ENCODE data around the gene PTPN7. TPM values are rescaled to one million over a fixed set of nuclear protein-coding genes. Genes with fewer than 3 reads are reported as not detected.

The PTPN7 gene
- total RNA-seq, 1 donor from 2014 or later: not detected

DNA sequence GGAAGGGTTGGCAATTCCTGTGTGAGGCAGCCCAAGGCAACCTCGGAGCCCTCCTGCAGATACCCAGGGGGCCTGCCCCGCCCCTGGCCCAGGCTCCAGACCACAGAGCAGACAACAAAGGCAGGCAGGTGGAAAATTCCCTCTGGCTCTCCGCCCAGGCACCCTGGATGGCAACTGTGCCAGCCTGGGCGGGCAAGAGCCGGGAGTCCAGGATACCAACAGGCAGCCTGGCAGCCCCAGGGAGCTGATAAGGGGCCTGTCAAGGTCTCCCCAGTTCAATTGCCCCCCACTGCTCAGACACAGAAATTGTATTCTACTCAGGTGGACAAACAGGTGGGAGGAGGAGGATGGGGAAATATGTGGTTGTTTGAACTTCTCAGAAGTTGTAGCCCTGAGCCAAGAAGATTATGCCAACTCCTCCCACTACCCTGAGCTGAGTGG lies 53.1 kb downstream of the PTPN7 start:
- H3K27ac Mint-ChIP-seq: no peak overlapping the region
- no peaks in the 10 kb centered on the region for H3K36me3 Mint-ChIP-seq (ENCODE audit: insufficient read depth)
- no peak overlapping the region for H3K4me3 Mint-ChIP-seq (ENCODE audit: low read depth)
- TF ChIP-seq, protein P1, sequence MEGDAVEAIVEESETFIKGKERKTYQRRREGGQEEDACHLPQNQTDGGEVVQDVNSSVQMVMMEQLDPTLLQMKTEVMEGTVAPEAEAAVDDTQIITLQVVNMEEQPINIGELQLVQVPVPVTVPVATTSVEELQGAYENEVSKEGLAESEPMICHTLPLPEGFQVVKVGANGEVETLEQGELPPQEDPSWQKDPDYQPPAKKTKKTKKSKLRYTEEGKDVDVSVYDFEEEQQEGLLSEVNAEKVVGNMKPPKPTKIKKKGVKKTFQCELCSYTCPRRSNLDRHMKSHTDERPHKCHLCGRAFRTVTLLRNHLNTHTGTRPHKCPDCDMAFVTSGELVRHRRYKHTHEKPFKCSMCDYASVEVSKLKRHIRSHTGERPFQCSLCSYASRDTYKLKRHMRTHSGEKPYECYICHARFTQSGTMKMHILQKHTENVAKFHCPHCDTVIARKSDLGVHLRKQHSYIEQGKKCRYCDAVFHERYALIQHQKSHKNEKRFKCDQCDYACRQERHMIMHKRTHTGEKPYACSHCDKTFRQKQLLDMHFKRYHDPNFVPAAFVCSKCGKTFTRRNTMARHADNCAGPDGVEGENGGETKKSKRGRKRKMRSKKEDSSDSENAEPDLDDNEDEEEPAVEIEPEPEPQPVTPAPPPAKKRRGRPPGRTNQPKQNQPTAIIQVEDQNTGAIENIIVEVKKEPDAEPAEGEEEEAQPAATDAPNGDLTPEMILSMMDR (IDR thresholded peaks at IDR 0.05; ENCODE audit: unreplicated experiment): no peak
- DNase-seq (ENCODE audit: low spot score, unreplicated experiment): no peak
- no peaks in the 10 kb centered on the region for H3K27me3 Mint-ChIP-seq
- no peaks in the 10 kb centered on the region for H3K9me3 Mint-ChIP-seq (ENCODE audit: low read depth)
- peaks cover 23% of the 10 kb centered on the region for H3K4me1 Mint-ChIP-seq (ENCODE audit: low read depth)

DNA sequence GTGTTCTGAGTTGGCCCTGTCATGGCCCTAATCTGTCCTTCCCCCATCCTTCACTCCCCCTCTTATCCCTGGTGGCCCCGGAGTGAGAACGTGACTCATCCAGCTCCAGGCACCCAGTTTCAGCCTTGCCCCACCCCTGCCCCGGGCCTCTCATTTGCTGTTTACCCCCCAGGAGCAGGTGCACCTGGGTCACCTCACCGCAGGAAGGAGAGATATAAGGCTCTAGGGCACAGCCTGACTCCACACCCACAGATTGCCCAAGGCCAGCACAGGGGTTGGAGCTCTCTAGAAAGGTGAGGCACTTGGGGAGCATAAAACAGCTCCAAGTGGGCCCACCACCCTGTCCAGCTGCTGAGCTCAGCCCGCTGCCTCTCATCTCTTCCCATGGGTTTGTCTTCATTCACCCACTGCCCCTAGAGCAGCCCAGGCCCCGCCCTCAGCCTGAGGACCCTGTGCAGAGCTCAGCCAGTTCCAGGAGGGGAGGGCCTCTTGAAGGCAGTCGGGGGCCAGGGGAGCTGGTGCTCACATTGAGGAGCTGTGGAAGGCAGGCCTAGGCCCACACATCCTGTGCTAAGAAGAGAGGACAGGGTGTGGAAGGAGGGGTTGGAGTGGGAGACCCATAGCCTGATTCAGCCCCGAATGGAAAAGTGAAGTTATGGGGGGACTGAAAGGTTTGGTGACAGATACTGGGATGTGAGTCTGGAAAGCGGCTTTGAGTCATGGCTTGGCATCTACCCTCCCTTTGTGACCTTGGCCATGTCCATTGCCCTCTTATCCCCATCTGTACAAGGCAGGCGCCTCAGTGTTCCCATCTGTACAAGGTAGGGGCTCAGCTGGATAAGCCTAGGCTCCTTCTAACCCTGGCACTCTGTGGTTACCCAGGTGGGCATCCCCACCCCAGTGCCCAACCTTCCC lies 53.8 kb downstream of the PTPN7 start:
- H3K36me3 Mint-ChIP-seq (ENCODE audit: insufficient read depth): no peaks in the 10 kb centered on the region

DNA sequence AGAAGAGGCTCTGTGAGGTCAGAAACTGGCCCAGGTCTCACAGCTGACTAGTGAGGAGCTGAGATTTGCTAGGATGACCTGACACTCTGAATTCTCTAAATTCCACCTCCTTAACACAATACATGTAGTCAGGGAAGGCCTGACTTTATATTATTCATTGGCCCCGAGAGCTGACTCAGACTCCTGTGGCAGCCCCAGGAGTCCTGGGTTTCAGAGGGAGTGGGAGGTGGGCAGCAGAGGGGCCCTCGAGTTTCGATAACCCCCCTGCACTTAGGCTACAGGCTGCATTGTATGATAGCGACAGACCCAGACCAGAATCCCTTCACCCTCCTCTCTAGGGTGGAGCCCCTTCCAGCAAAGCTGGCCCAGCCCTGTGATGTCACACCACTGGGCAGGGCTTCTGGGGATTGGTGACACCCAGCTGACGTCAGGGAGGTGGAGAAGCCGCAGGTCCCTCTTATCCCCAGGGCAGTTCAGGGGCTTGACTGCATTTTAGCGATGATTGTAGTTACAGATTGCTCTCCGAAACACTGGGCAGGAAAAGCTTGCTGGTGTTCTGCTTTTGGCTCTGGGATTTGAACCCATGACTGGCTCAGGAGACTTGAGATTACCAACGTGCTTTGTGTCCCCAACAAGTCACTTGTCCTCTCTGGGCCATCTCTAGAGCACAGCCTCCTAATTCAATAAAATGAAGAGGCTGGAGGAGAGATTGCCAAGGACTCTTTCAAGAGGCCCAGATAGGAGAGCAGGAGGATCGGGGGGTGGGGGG lies 54.6 kb downstream of the PTPN7 start:
- no peaks in the 10 kb centered on the region for H3K36me3 Mint-ChIP-seq (ENCODE audit: insufficient read depth)
- TF ChIP-seq, protein P1 (IDR thresholded peaks at IDR 0.05; ENCODE audit: unreplicated experiment): no peak
- DNase-seq (ENCODE audit: low spot score, unreplicated experiment): no peak
- no peaks in the 10 kb centered on the region for H3K9me3 Mint-ChIP-seq (ENCODE audit: low read depth)
- H3K4me3 Mint-ChIP-seq (ENCODE audit: low read depth): no peak overlapping the region
- no peaks in the 10 kb centered on the region for H3K27me3 Mint-ChIP-seq
- peaks cover 30% of the 10 kb centered on the region for H3K4me1 Mint-ChIP-seq (ENCODE audit: low read depth)
- peak overlapping the region; percentile 84 for H3K27ac Mint-ChIP-seq

More for the DNA sequence above, 53.8 kb downstream of the PTPN7 start:
- H3K4me3 Mint-ChIP-seq (ENCODE audit: low read depth): no peak overlapping the region
- H3K9me3 Mint-ChIP-seq (ENCODE audit: low read depth): no peaks in the 10 kb centered on the region
- no peaks in the 10 kb centered on the region for H3K27me3 Mint-ChIP-seq
- no peak for DNase-seq (ENCODE audit: low spot score, unreplicated experiment)
- H3K4me1 Mint-ChIP-seq (ENCODE audit: low read depth): peaks cover 24% of the 10 kb centered on the region
- H3K27ac Mint-ChIP-seq: no peak overlapping the region
- TF ChIP-seq, protein P1 (IDR thresholded peaks at IDR 0.05; ENCODE audit: unreplicated experiment): no peak

DNA sequence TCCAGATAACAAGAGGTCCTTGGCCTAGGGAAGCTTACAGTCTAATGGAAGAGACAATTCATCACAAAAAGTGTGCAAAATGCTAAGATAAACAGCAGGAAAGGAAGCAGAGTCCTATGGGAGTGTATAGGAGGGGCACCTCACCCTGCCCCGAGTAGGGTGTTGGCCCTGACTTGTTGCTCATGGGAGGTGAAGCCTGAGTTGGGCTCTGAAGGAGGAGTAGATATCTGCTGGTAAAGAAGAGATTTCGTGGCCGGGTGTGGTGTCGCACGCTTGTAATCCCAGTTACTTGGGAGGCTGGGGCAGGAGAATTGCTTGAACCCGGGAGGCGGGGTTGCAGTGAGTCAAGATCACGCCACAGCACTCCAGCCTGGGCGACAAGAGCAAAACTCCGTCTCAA lies 56.3 kb downstream of the PTPN7 start:
- TF ChIP-seq, protein P1 (IDR thresholded peaks at IDR 0.05; ENCODE audit: unreplicated experiment): no peak
- Mint-ChIP-seq H3K4me1 (ENCODE audit: low read depth) (peaks cover 30% of the 10 kb centered on the region), H3K9me3 (ENCODE audit: low read depth) (no peaks in the 10 kb centered on the region), H3K36me3 (ENCODE audit: insufficient read depth) (no peaks in the 10 kb centered on the region), H3K27me3 (no peaks in the 10 kb centered on the region), H3K27ac (peak overlapping the region; percentile 26), H3K4me3 (ENCODE audit: low read depth) (no peak overlapping the region)
- no peak for DNase-seq (ENCODE audit: low spot score, unreplicated experiment)

DNA sequence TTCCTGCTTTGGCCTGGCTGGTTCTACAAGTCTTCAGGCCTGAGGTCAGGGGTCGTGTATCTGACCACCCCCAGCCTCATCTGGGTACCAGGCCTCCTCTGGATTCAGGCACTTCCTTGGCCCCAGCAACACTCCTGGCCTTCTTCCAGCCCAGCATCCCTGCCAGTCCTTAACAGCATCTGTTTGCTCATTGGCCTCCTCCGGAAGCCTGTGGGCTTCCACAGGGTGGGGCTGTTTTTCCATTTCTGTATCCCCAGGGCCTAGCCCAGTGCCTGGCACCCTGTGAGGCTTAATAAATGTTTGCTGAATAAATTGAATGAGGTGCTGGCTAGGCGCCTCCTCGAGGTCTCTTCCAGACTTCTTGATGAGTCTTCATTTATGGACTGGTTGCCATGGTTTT lies 59.2 kb downstream of the PTPN7 start:
- DNase-seq (ENCODE audit: low spot score, unreplicated experiment): no peak
- no peak overlapping the region for H3K27ac Mint-ChIP-seq

More for the DNA sequence above, 59.2 kb downstream of the PTPN7 start:
- no peaks in the 10 kb centered on the region for H3K36me3 Mint-ChIP-seq (ENCODE audit: insufficient read depth)
- no peak overlapping the region for H3K4me3 Mint-ChIP-seq (ENCODE audit: low read depth)
- no peaks in the 10 kb centered on the region for H3K27me3 Mint-ChIP-seq
- peaks cover 13% of the 10 kb centered on the region for H3K4me1 Mint-ChIP-seq (ENCODE audit: low read depth)
- no peaks in the 10 kb centered on the region for H3K9me3 Mint-ChIP-seq (ENCODE audit: low read depth)
- TF ChIP-seq, protein P1 (IDR thresholded peaks at IDR 0.05; ENCODE audit: unreplicated experiment): no peak

Measured in progenitor cell of endocrine pancreas (in vitro differentiated cells).